ENCODE measurements around the gene ZNF142. TPM values are rescaled to one million over a fixed set of nuclear protein-coding genes. Genes with fewer than 3 reads are reported as not detected.

ZNF142 gene
- polyA plus RNA-seq, 2 of the 4 experiments (the other 2 are of a cell fraction), result 6.3 to 10.7 TPM

- ChIA-PET POLR2A (no interaction called here), CTCF (interaction anchor here (0.7 to 7.0 kb wide), 3 partner anchors 13 to 347 kb away, joined by 3 to 76 read pairs (median 14); partner anchors contain the start of genes BCS1L and ZNF142)
- Histone ChIP-seq H3K4me1 (peaks cover 14% of the 10 kb centered on the region; the same call in 1 of the 3 replicates), H3K27ac (peak overlapping the region; percentile 23 to 57; a peak in 4 of 6 replicates), H3K9me3 (no peaks in the 10 kb centered on the region), H3K4me2 (no peak overlapping the region), H3K4me3 (no peak overlapping the region)
- 43% methylated on average over 1 of the region's 1 CpG for WGBS (ENCODE audit: missing lambda C conversion rate)
- FAIRE-seq (no peak), ATAC-seq (peak in 1 of 2 experiments; percentile 9; a peak in 1 of 6 replicates), DNase-seq (ENCODE audit: low read depth in 1 of 2, low spot score in 1 of 2) (peak in 1 of 2 experiments; percentile 28)
- TF ChIP-seq SMC3 (IDR thresholded peaks at IDR 0.05) (no peak), POLR2AphosphoS2 (conservative IDR thresholded peaks at IDR 0.05; ENCODE audit: low read length) (no peak), CBX2 (IDR thresholded peaks at IDR 0.05; ENCODE audit: borderline replicate concordance, low read depth) (no peak), FOXS1 (CRISPR knock-in tag; IDR thresholded peaks at IDR 0.05) (no peak)
These were observed 14.3 kb downstream of the ZNF142 start for GRCh38 chr2:218645126-218645525.

- Histone ChIP-seq H3K27ac (peak overlapping the region; percentile 23 to 57; a peak in 4 of 6 replicates), H3K4me2 (no peak overlapping the region), H3K9me3 (no peaks in the 10 kb centered on the region), H3K4me1 (peaks cover 14% of the 10 kb centered on the region; the same call in 1 of the 3 replicates), H3K4me3 (no peak overlapping the region)
- peak in 1 of 2 experiments; percentile 42; a peak in 3 of 6 replicates for ATAC-seq
- WGBS (ENCODE audit: missing lambda C conversion rate), result 90% methylated on average over 11 of the region's 11 CpGs
- no peak for DNase-seq (ENCODE audit: low read depth in 1 of 2, low spot score in 1 of 2)
- POLR2A ChIA-PET, result no interaction called here
- TF ChIP-seq, protein P1, sequence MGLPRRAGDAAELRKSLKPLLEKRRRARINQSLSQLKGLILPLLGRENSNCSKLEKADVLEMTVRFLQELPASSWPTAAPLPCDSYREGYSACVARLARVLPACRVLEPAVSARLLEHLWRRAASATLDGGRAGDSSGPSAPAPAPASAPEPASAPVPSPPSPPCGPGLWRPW (IDR thresholded peaks at IDR 0.05), result no peak
- TF ChIP-seq ZC3H11A (IDR thresholded peaks at IDR 0.05) (no peak), HOXA7 (CRISPR knock-in tag; IDR thresholded peaks at IDR 0.05) (no peak), CHD4 (IDR thresholded peaks at IDR 0.05; ENCODE audit: borderline replicate concordance) (no peak), KDM5A (IDR thresholded peaks at IDR 0.05) (no peak), ESRRA (IDR thresholded peaks at IDR 0.05; ENCODE audit: borderline replicate concordance, low read length) (no peak), KDM1A (IDR thresholded peaks at IDR 0.05; ENCODE audit: low read depth) (no peak), EP300 (IDR thresholded peaks at IDR 0.05) (no peak), GATA3 (IDR thresholded peaks at IDR 0.05; ENCODE audit: borderline replicate concordance) (no peak), SMC3 (IDR thresholded peaks at IDR 0.05) (no peak), NPAS2 (CRISPR knock-in tag; IDR thresholded peaks at IDR 0.05; ENCODE audit: borderline replicate concordance) (no peak)
- FAIRE-seq, result no peak
- CTCF ChIA-PET, result interaction anchor here (0.7 to 7.0 kb wide), 4 partner anchors 13 to 347 kb away, joined by 3 to 76 read pairs (median 10); partner anchors contain the start of genes BCS1L and ZNF142
These were observed 14.7 kb downstream of the ZNF142 start for GRCh38 chr2:218644721-218645120.

GRCh38 chr2:218643751-218644310 is 15.6 kb downstream of the ZNF142 start:
- peaks cover 14% of the 10 kb centered on the region; the same call in 1 of the 3 replicates for H3K4me1 ChIP-seq
- FAIRE-seq, result no peak
- TF ChIP-seq GATA3 (IDR thresholded peaks at IDR 0.05; ENCODE audit: borderline replicate concordance), result no peak
- TF ChIP-seq ZC3H11A (IDR thresholded peaks at IDR 0.05), result no peak
- no peak for TF ChIP-seq ESRRA (IDR thresholded peaks at IDR 0.05; ENCODE audit: borderline replicate concordance, low read length)
- TF ChIP-seq CTCF (IDR thresholded peaks at IDR 0.05), result no peak
- no peak for TF ChIP-seq RNF2 (IDR thresholded peaks at IDR 0.05; ENCODE audit: borderline replicate concordance, low read depth)
- TF ChIP-seq BHLHE40 (IDR thresholded peaks at IDR 0.05; ENCODE audit: low read depth, low read length), result no peak
- no peak for TF ChIP-seq TFCP2L1 (CRISPR knock-in tag; IDR thresholded peaks at IDR 0.05)
- no peak for TF ChIP-seq CBX8 (IDR thresholded peaks at IDR 0.05)
- TF ChIP-seq FOXS1 (CRISPR knock-in tag; IDR thresholded peaks at IDR 0.05), result no peak
- CTCF ChIA-PET, result interaction anchor here (1.0 to 2.4 kb wide), 3 partner anchors 12 to 204 kb away, joined by 3 to 6 read pairs (median 4); partner anchors contain the start of genes BCS1L and ZNF142
- no peak overlapping the region for H3K4me2 ChIP-seq
- POLR2A ChIA-PET, result no interaction called here
- no peak for DNase-seq (ENCODE audit: low read depth in 1 of 2, low spot score in 1 of 2)
- WGBS (ENCODE audit: missing lambda C conversion rate), result 89% methylated on average over 10 of the region's 10 CpGs
- H3K9me3 ChIP-seq, result no peaks in the 10 kb centered on the region
- H3K4me3 ChIP-seq, result no peak overlapping the region
- H3K27ac ChIP-seq, result no peak overlapping the region
- no peak for ATAC-seq
